ENCODE data around the gene MAT2B.

GRCh38 chr5:163508753-163509152 is 3.3 kb downstream of the MAT2B start:
- TF ChIP-seq CTCF (IDR thresholded peaks at IDR 0.05; ENCODE audit: insufficient read depth, low read length): no peak
- no peak for TF ChIP-seq POLR2AphosphoS5 (IDR thresholded peaks at IDR 0.05; ENCODE audit: low read depth)
- TF ChIP-seq REST (IDR thresholded peaks at IDR 0.05; ENCODE audit: insufficient replicate concordance, low read depth): no peak
- TF ChIP-seq GABPA (IDR thresholded peaks at IDR 0.05; ENCODE audit: low read depth): no peak
- peak; percentile 91 for TF ChIP-seq SPI1 (IDR thresholded peaks at IDR 0.05; ENCODE audit: borderline replicate concordance, low read depth)

Data from HL-60 (cell line).